Measurements from ENCODE around the gene PRIMA1. TPM values are rescaled to one million over a fixed set of nuclear protein-coding genes. Genes with fewer than 3 reads are reported as not detected.

PRIMA1 gene
- total RNA-seq, 4 donors from 2014 or later, result 14.0 to 28.8 (median 16.4) TPM

DNA sequence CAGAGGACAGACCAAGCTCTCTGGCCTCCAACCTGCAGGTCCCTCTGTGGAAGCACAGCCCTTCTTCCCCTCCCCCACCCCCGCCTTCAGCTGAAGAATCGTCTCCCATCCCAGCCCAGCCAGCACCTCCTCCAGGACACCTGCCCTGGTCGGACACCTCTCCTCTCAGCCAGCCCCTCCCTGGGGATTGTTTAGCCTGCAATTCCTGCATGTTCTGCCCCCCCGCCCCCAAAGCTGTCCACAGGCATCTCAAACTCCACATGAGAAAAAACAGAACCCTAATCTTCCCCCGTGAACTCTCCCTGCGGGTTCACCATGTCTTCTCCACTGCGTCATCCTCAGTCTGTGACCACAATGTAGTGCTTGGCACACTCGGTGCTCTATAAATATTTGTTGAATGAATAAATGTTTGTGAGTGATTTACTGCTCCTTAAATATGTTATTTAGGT, 24.1 kb downstream of the PRIMA1 start:
- TF ChIP-seq POLR2A (IDR thresholded peaks at IDR 0.05), result no peak
- TF ChIP-seq EP300 (IDR thresholded peaks at IDR 0.05), result peak; percentile 84
- TF ChIP-seq POLR2AphosphoS5 (IDR thresholded peaks at IDR 0.05), result peak; percentile 96
- TF ChIP-seq, protein P1, sequence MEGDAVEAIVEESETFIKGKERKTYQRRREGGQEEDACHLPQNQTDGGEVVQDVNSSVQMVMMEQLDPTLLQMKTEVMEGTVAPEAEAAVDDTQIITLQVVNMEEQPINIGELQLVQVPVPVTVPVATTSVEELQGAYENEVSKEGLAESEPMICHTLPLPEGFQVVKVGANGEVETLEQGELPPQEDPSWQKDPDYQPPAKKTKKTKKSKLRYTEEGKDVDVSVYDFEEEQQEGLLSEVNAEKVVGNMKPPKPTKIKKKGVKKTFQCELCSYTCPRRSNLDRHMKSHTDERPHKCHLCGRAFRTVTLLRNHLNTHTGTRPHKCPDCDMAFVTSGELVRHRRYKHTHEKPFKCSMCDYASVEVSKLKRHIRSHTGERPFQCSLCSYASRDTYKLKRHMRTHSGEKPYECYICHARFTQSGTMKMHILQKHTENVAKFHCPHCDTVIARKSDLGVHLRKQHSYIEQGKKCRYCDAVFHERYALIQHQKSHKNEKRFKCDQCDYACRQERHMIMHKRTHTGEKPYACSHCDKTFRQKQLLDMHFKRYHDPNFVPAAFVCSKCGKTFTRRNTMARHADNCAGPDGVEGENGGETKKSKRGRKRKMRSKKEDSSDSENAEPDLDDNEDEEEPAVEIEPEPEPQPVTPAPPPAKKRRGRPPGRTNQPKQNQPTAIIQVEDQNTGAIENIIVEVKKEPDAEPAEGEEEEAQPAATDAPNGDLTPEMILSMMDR (IDR thresholded peaks at IDR 0.05), result no peak
- ATAC-seq, result peak; percentile 73
- Histone ChIP-seq H3K27me3 (no peaks in the 10 kb centered on the region), H3K4me1 (peaks cover 0 to 74% (median 41%) of the 10 kb centered on the region in 3 donors), H3K36me3 (peaks cover 0 to 16% of the 10 kb centered on the region in 2 donors), H3K9me3 (no peaks in the 10 kb centered on the region), H3K4me3 (no peak overlapping the region), H3K27ac (peak overlapping the region; percentile 72 to 91 (median 86))
- WGBS, 2 donors (ENCODE audit: low coverage in 1 of 2), result 20 to 34% methylated on average over 4 of the region's 8 CpGs

- H3K4me3 ChIP-seq, result peak overlapping the region in 1 of 2 donors; percentile 20
- no peaks in the 10 kb centered on the region for H3K9me3 ChIP-seq
- no peaks in the 10 kb centered on the region for H3K27me3 ChIP-seq
- peaks cover 0 to 78% (median 33%) of the 10 kb centered on the region in 3 donors for H3K4me1 ChIP-seq
- peak overlapping the region; percentile 35 to 91 (median 86) for H3K27ac ChIP-seq
- TF ChIP-seq EP300 (IDR thresholded peaks at IDR 0.05), result no peak
- no peak for TF ChIP-seq POLR2A (IDR thresholded peaks at IDR 0.05)
- TF ChIP-seq POLR2AphosphoS5 (IDR thresholded peaks at IDR 0.05), result peak; percentile 83
- TF ChIP-seq, protein P1 (IDR thresholded peaks at IDR 0.05), result peak in 2 of 4 experiments; percentile 15 to 26
- WGBS, 2 donors (ENCODE audit: low coverage in 1 of 2), result 0 to 3% methylated on average over 1 to 4 of the region's 15 CpGs
- H3K36me3 ChIP-seq, result no peaks in the 10 kb centered on the region
- peak; percentile 70 for ATAC-seq
Observed at GRCh38 chr14:93759719-93760307, 28.5 kb downstream of the PRIMA1 start.

DNA sequence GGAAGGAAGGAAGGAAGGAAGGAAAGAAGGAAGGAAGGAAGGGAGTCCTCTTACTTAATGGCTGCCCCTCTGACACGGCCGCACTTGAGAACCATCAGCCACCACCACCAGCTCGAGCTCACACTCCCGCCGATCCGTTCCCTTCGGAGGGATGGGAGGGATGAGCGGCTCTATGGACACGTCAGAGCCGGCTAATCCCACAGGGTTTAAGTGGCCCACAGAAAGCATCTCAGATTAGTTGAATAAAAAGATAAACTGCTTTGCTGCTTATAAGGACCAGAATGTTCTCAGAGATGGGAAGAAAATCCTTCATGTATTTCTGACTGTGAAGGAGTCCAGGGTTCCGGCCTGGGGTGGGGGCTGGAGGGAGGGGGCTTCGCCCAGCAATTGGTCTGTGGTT, 31.1 kb downstream of the PRIMA1 start:
- WGBS, 2 donors (ENCODE audit: low coverage in 1 of 2), result 79% methylated on average over 6 of the region's 12 CpGs; no CpG with 5 or more reads in 1 of the 2 donors
- H3K9me3 ChIP-seq, result no peaks in the 10 kb centered on the region
- no peak overlapping the region for H3K4me3 ChIP-seq
- H3K27ac ChIP-seq, result peak overlapping the region in 3 of 4 donors; percentile 24 to 87 (median 37)
- TF ChIP-seq EP300 (IDR thresholded peaks at IDR 0.05), result no peak
- TF ChIP-seq, protein P1 (IDR thresholded peaks at IDR 0.05), result no peak
- ATAC-seq, result no peak
- H3K27me3 ChIP-seq, result no peaks in the 10 kb centered on the region
- peaks cover 0 to 75% (median 16%) of the 10 kb centered on the region in 3 donors for H3K4me1 ChIP-seq
- no peaks in the 10 kb centered on the region for H3K36me3 ChIP-seq

DNA sequence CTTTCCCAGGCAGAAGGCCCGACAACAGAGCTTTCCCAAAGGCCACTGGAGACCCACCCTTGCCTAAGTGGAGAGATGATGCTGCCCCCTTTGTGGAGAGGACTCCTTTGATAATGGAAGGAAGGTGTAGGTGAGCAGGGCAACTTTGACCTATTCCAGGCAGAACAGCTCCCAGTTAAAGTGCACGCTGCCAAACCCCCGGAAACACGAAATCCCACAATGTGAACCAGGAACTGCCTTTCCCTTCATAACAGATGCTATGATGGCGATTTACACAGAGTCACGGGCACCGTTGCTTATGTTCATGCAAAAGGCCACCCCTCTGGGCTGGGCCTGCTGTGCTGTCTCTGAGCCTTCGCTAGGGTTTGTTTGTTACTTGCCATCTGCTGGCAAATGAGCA, 34.6 kb downstream of the PRIMA1 start:
- peak overlapping the region in 2 of 4 donors; percentile 24 to 54 for H3K27ac ChIP-seq
- H3K36me3 ChIP-seq, result peaks cover 0 to under 1% of the 10 kb centered on the region in 2 donors
- no peak for TF ChIP-seq POLR2AphosphoS5 (IDR thresholded peaks at IDR 0.05)
- TF ChIP-seq, protein P1 (IDR thresholded peaks at IDR 0.05), result no peak
- no peak for TF ChIP-seq EP300 (IDR thresholded peaks at IDR 0.05)
- no peak for TF ChIP-seq POLR2A (IDR thresholded peaks at IDR 0.05)
- peaks cover 0 to 40% (median 6%) of the 10 kb centered on the region in 3 donors for H3K4me1 ChIP-seq
- no peak overlapping the region for H3K4me3 ChIP-seq
- 80 to 91% methylated on average over 2 to 4 of the region's 8 CpGs for WGBS, 2 donors (ENCODE audit: low coverage in 1 of 2)
- ATAC-seq, result no peak
- no peaks in the 10 kb centered on the region for H3K27me3 ChIP-seq
- no peaks in the 10 kb centered on the region for H3K9me3 ChIP-seq
